HCT116 (cell line): ENCODE measurements around the gene DPF1. TPM values are rescaled to one million over a fixed set of nuclear protein-coding genes. Genes with fewer than 3 reads are reported as not detected.
A peak's percentile ranks its signal among the peaks of the same experiment; 100 is the strongest.

Source experiments
- ATAC-seq: fragments of 200-7000 bp; cut with Tn5 transposase; 2 replicates; pipeline ENCODE4 v1.9.1; 2020; ENCODE audit warnings: mild to moderate bottlenecking, moderate library complexity
- BruUV-seq: library from RNA; stranded (reverse); fragments of 400-500 nt; replicated peaks from 2 replicates; lab custom pipeline; 2021; lab: Mats Ljungman, UMichigan
- CTCF ChIA-PET: fragments of 300-600 bp; sonication (Branson Sonifier 250); formaldehyde crosslinking; loops from one replicate; lab custom pipeline; 2021; ENCODE audit warnings: antibody characterized with exemption; lab: Charles Lee
- POLR2A ChIA-PET: fragments of 300-600, 350-600 bp; sonication (Branson Sonifier 250); formaldehyde crosslinking; loops from one replicate; lab custom pipeline; 2021; ENCODE audit warnings: antibody characterized with exemption; lab: Charles Lee
- RAD21 ChIA-PET, 2 experiments: fragments of 300-600 bp; sonication (Branson Sonifier 250); formaldehyde crosslinking; loops; one replicate each; lab custom pipeline; 2023; ENCODE audit warnings: low total read pairs in 2 of 2; ENCODE audit not compliant: uncharacterized antibody in 2 of 2, unreplicated experiment in 2 of 2, low non-redundant PET in 1 of 2; lab: Charles Lee
- DNase-seq: peaks from one replicate; pipeline ENCODE4 v3.0.0-alpha.2; 2010; ENCODE audit warnings: low read depth, low spot score
- H2AFZ ChIP-seq: fragments of 200-600 bp; shearing (Covaris generic), sonication (generic); 2 replicates; pipeline ENCODE4 v1.6.1; 2017; ENCODE audit warnings: low read depth, mixed run types, mixed read lengths, antibody characterized with exemption, low read length; ENCODE audit not compliant: poor library complexity, severe bottlenecking
- H3K27ac ChIP-seq: 2 replicates; pipeline ENCODE4 v1.5.1; 2012; ENCODE audit warnings: low read depth, low read length
- H3K27me3 ChIP-seq: fragments of 200-600 bp; sonication (generic); 2 replicates; pipeline ENCODE4 v1.6.1; 2016; ENCODE audit warnings: mixed run types, low read length, mixed read lengths; ENCODE audit not compliant: insufficient read depth
- H3K36me3 ChIP-seq, 2 experiments: fragments of 200-500 bp in 1 of 2; fragments of 200-600 bp in 1 of 2; sonication (Bioruptor generic) in 1 of 2; sonication (generic) in 1 of 2; 2 replicates each; pipeline versions ENCODE4 v1.5.1 to v1.6.1; 2014 to 2016; ENCODE audit warnings: low read length in 2 of 2, inconsistent platforms in 1 of 2, mixed read lengths in 1 of 2, mixed run types in 1 of 2; ENCODE audit not compliant: insufficient read depth in 2 of 2, control insufficient read depth in 1 of 2
- H3K4me1 ChIP-seq, 2 experiments: fragments of 200-600 bp in 1 of 2; sonication (generic) in 1 of 2; 2 replicates each; pipeline versions ENCODE4 v1.5.1 to v1.6.1; 2012 to 2017; ENCODE audit warnings: low read length in 2 of 2, inconsistent platforms in 1 of 2, mild to moderate bottlenecking in 1 of 2, mixed read lengths in 1 of 2, mixed run types in 1 of 2, moderate library complexity in 1 of 2; ENCODE audit not compliant: insufficient read depth in 2 of 2, control insufficient read depth in 1 of 2
- H3K4me2 ChIP-seq: fragments of 200-600 bp; sonication (generic); 2 replicates; pipeline ENCODE4 v1.6.1; 2017; ENCODE audit warnings: mixed run types, low read length, mixed read lengths
- H3K4me3 ChIP-seq, 2 experiments: fragments of 200-600 bp in 1 of 2; sonication (generic) in 1 of 2; replicated peaks in 1 of 2; 2 replicates each; pipeline ENCODE4 v1.5.1; 2011 to 2016; ENCODE audit warnings: low read length in 2 of 2, control low read depth in 1 of 2, low read depth in 1 of 2, mild to moderate bottlenecking in 1 of 2, mixed read lengths in 1 of 2, mixed run types in 1 of 2
- H3K79me2 ChIP-seq: fragments of 200-600 bp; sonication (generic); 2 replicates; pipeline ENCODE4 v1.6.1; 2017; ENCODE audit warnings: mild to moderate bottlenecking, mixed run types, low read length, moderate library complexity, mixed read lengths; ENCODE audit not compliant: insufficient read depth
- H3K9ac ChIP-seq: fragments of 200-600 bp; sonication (generic); 2 replicates; pipeline ENCODE4 v1.6.1; 2016; ENCODE audit warnings: low read length, mixed read lengths
- H3K9me2 ChIP-seq: fragments of 200-600 bp; sonication (generic), shearing (Covaris generic); 2 replicates; pipeline ENCODE4 v1.6.1; 2017; ENCODE audit warnings: mixed run types, mild to moderate bottlenecking, moderate library complexity; ENCODE audit not compliant: insufficient read depth
- H3K9me3 ChIP-seq, 2 experiments: fragments of 200-500 bp in 1 of 2; fragments of 200-600 bp in 1 of 2; sonication (Bioruptor generic) in 1 of 2; sonication (generic) in 1 of 2; 2 replicates each; pipeline ENCODE4 v1.6.1; 2014 to 2017; ENCODE audit warnings: low read length in 2 of 2, mixed read lengths in 2 of 2, inconsistent platforms in 1 of 2, low read depth in 1 of 2, mild to moderate bottlenecking in 1 of 2, mixed run types in 1 of 2, moderate library complexity in 1 of 2; ENCODE audit not compliant: control insufficient read depth in 1 of 2, insufficient read depth in 1 of 2
- H4K20me1 ChIP-seq: fragments of 200-600 bp; sonication (generic), shearing (Covaris generic); 2 replicates; pipeline ENCODE4 v1.6.1; 2017; ENCODE audit warnings: mixed run types, mild to moderate bottlenecking, moderate library complexity; ENCODE audit not compliant: insufficient read depth
- CBX3 ChIP-seq: IDR thresholded peaks from 2 replicates; pipeline ENCODE4 v1.6.1; 2012; ENCODE audit warnings: low read depth
- CTCF ChIP-seq, 3 experiments: fragments of 200-600 bp in 1 of 3; sonication (generic) in 1 of 3; IDR thresholded peaks in 2 of 3; conservative IDR thresholded peaks in 1 of 3; 2 replicates each; pipeline ENCODE4 v1.5.1; 2012 to 2017; ENCODE audit warnings: low read depth in 2 of 3, low read length in 2 of 3, antibody characterized with exemption in 1 of 3, borderline replicate concordance in 1 of 3, control low read depth in 1 of 3, mild to moderate bottlenecking in 1 of 3, mixed read lengths in 1 of 3, mixed run types in 1 of 3, moderate library complexity in 1 of 3; ENCODE audit not compliant: insufficient read depth in 1 of 3
- EZH2 ChIP-seq: fragments of 200-600 bp; sonication (generic); IDR thresholded peaks from 2 replicates; pipeline ENCODE4 v1.6.1; 2017; ENCODE audit warnings: antibody characterized with exemption, mixed run types
- EZH2phosphoT487 ChIP-seq: fragments of 200-600 bp; IDR thresholded peaks from 2 replicates; pipeline ENCODE4 v1.6.1; 2018; ENCODE audit warnings: antibody characterized with exemption, borderline replicate concordance
- FOSL1 ChIP-seq: IDR thresholded peaks from 2 replicates; pipeline ENCODE4 v1.6.1; 2012; ENCODE audit warnings: low read depth
- JUND ChIP-seq: IDR thresholded peaks from 2 replicates; pipeline ENCODE4 v1.6.1; 2012
- POLR2A ChIP-seq: IDR thresholded peaks from 2 replicates; pipeline ENCODE4 v1.7.0; 2011; ENCODE audit warnings: borderline replicate concordance; ENCODE audit not compliant: insufficient read depth, insufficient read length; ENCODE audit errors: extremely low read depth
- POLR2AphosphoS5 ChIP-seq: IDR thresholded peaks from 2 replicates; pipeline ENCODE4 v1.6.1; 2011; ENCODE audit warnings: mild to moderate bottlenecking, low read depth, low read length, moderate library complexity
- RAD21 ChIP-seq: IDR thresholded peaks from 2 replicates; pipeline ENCODE4 v1.6.1; 2012; ENCODE audit warnings: low read depth, mild to moderate bottlenecking
- REST ChIP-seq: IDR thresholded peaks from 2 replicates; pipeline ENCODE4 v1.6.1; 2012; ENCODE audit warnings: low read depth
- SIN3A ChIP-seq: IDR thresholded peaks from 2 replicates; pipeline ENCODE4 v1.6.1; 2012; ENCODE audit warnings: low read depth
- SP1 ChIP-seq: IDR thresholded peaks from 2 replicates; pipeline ENCODE4 v1.6.1; 2012; ENCODE audit warnings: low read depth
- SRF ChIP-seq: IDR thresholded peaks from 2 replicates; pipeline ENCODE4 v1.6.1; 2012; ENCODE audit warnings: low read depth
- TCF7L2 ChIP-seq: IDR thresholded peaks from 2 replicates; pipeline ENCODE4 v1.7.0; 2011; ENCODE audit warnings: borderline replicate concordance, inconsistent platforms; ENCODE audit not compliant: insufficient read depth, insufficient read length; ENCODE audit errors: extremely low read depth
- YY1 ChIP-seq: IDR thresholded peaks from 2 replicates; pipeline ENCODE4 v1.6.1; 2011; ENCODE audit warnings: low read length, low read depth, moderate library complexity, mild to moderate bottlenecking; ENCODE audit not compliant: insufficient replicate concordance; ENCODE audit errors: extremely low read depth
- ZBTB33 ChIP-seq: IDR thresholded peaks from 2 replicates; pipeline ENCODE4 v1.6.1; 2011; ENCODE audit warnings: mild to moderate bottlenecking, low read length, moderate library complexity; ENCODE audit not compliant: insufficient replicate concordance; ENCODE audit errors: extremely low read depth
- ZFX ChIP-seq: fragments of 450-650 bp; IDR thresholded peaks from 2 replicates; pipeline ENCODE4 v1.6.1; 2017
- intact Hi-C: fragments of 100-400 bp; cut with micrococcal nuclease; formaldehyde crosslinking; loops from 2 replicates; pipeline ENCODE4 v1.10.0; 2022
- total RNA-seq: library from RNA; stranded (reverse); gene quantifications from one replicate; pipeline ENCODE4 v1.2.1, GENCODE V29; 2021; ENCODE audit not compliant: unreplicated experiment

DPF1 gene
- total RNA-seq, 1 experiment from 2014 or later = 9.7 TPM

DNA sequence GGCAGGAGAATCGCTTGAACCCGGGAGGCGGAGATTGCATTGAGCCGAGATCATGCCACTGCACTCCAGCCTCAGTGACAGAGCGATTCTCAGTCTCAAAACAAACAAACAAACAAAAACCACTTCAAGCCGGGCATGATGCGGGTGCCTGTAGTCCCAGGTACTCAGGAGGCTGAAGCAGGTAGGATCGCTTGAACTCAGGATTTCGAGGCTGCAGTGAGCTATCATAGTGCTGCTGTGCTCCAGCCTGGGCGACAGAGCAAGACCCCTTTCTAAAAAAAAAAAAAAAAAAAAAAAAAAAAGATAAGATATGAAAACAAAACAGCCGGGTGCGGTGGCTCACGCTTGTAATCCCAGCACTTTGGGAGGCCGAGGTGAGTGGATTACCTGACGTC is 19.3 kb upstream of the DPF1 start:
- ATAC-seq = no peak
- Histone ChIP-seq H3K9me2 (no peaks in the 10 kb centered on the region), H3K9me3 (no peaks in the 10 kb centered on the region), H3K4me1 (peaks cover 15 to 33% of the 10 kb centered on the region in 2 experiments), H3K36me3 (no peaks in the 10 kb centered on the region), H3K4me2 (peak overlapping the region; percentile 84), H3K4me3 (peak overlapping the region; percentile 40 to 54), H3K27me3 (no peaks in the 10 kb centered on the region), H3K79me2 (no peaks in the 10 kb centered on the region), H4K20me1 (no peaks in the 10 kb centered on the region), H2AFZ (peak overlapping the region; percentile 42), H3K9ac (peak overlapping the region; percentile 64), H3K27ac (0 out of 2 replicates have a peak overlapping the region, but pooled peaks have one; percentile 19)
- no TSS peak for BruUV-seq
- intact Hi-C loops = loop anchor here (1.0 kb wide), 1 partner anchor 92 kb away; the partner anchor contains the start of gene CATSPERG
- CTCF ChIA-PET = interaction anchor here (0.7 to 4.8 kb wide), 14 partner anchors 8 to 361 kb away, joined by 3 to 40 read pairs (median 3); partner anchors contain the start of genes CATSPERG, KCNK6, PSMD8 and SPINT2
- DNase-seq = no peak
- POLR2A ChIA-PET = interaction anchor here (1.3 to 1.5 kb wide), 3 partner anchors 61 to 131 kb away, joined by 6 to 10 read pairs (median 6); partner anchors contain the start of genes C19orf33 and PSMD8
- RAD21 ChIA-PET = interaction anchor here (0.7 to 1.9 kb wide), 8 partner anchors 9 to 341 kb away, joined by 3 to 8 read pairs (median 4); partner anchors contain the start of genes C19orf33 (in 1 of the 2), CATSPERG (in 1 of the 2) and GGN (in 1 of the 2)
- TF ChIP-seq EZH2phosphoT487 (no peak), REST (no peak), SP1 (no peak), POLR2A (no peak), SRF (no peak), ZFX (no peak), CBX3 (no peak), SIN3A (no peak), POLR2AphosphoS5 (no peak), JUND (no peak), ZBTB33 (no peak), FOSL1 (no peak), CTCF (IDR thresholded peaks at IDR 0.05 in 2 of 3, conservative IDR thresholded peaks at IDR 0.05 in 1 of 3; ENCODE audit: borderline replicate concordance in 1 of 3, insufficient read depth in 1 of 3, low read depth in 2 of 3, low read length in 2 of 3) (no peak), RAD21 (no peak), TCF7L2 (no peak), YY1 (no peak), EZH2 (no peak)
